Measurements from ENCODE around the gene RPL6.
"Not testable (repeated sequence)": the region's sequence is repeated elsewhere in the genome, so short reads cannot be mapped to it uniquely, and the experiment has no call there.

The RPL6 gene

DNA sequence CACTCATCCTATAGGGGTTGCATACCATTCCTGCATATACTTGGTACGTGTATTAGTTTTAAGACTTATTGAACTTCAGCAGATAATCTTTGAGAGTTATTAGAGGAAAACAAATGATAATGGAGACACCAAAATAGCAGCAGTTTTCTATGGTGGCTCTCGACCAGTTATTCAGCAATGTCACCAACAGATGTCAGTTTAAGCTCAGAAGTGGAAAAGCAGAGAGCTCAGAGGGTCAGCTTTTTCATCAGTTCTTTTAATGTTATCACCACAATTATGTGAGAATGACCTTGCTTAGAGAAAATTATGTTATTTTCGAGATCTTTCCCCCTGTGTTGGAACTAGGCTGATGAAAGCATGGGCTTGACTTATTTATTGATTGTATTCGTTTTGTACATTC, 41.3 kb upstream of the RPL6 start:
- H3K9ac ChIP-seq, result no peak overlapping the region
- H3K27ac ChIP-seq, result no peak overlapping the region
- no peak overlapping the region for H3K4me3 ChIP-seq (ENCODE audit: low read depth, low read length)
- H3K4me1 ChIP-seq, result no peaks in the 10 kb centered on the region
- H3K27me3 ChIP-seq (ENCODE audit: control insufficient read depth, insufficient read depth, low read length), result no peaks in the 10 kb centered on the region
- no peaks in the 10 kb centered on the region for H3K9me3 ChIP-seq (ENCODE audit: control insufficient read depth, low read length)
- no peak overlapping the region for H2AFZ ChIP-seq
- H3K36me3 ChIP-seq (ENCODE audit: control insufficient read depth, insufficient read depth, low read length), result no peaks in the 10 kb centered on the region
- TF ChIP-seq, protein P1, sequence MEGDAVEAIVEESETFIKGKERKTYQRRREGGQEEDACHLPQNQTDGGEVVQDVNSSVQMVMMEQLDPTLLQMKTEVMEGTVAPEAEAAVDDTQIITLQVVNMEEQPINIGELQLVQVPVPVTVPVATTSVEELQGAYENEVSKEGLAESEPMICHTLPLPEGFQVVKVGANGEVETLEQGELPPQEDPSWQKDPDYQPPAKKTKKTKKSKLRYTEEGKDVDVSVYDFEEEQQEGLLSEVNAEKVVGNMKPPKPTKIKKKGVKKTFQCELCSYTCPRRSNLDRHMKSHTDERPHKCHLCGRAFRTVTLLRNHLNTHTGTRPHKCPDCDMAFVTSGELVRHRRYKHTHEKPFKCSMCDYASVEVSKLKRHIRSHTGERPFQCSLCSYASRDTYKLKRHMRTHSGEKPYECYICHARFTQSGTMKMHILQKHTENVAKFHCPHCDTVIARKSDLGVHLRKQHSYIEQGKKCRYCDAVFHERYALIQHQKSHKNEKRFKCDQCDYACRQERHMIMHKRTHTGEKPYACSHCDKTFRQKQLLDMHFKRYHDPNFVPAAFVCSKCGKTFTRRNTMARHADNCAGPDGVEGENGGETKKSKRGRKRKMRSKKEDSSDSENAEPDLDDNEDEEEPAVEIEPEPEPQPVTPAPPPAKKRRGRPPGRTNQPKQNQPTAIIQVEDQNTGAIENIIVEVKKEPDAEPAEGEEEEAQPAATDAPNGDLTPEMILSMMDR (IDR thresholded peaks at IDR 0.05), result no peak
- no peaks in the 10 kb centered on the region for H3K79me2 ChIP-seq
- no peak overlapping the region for H3K4me2 ChIP-seq (ENCODE audit: low read length)

DNA sequence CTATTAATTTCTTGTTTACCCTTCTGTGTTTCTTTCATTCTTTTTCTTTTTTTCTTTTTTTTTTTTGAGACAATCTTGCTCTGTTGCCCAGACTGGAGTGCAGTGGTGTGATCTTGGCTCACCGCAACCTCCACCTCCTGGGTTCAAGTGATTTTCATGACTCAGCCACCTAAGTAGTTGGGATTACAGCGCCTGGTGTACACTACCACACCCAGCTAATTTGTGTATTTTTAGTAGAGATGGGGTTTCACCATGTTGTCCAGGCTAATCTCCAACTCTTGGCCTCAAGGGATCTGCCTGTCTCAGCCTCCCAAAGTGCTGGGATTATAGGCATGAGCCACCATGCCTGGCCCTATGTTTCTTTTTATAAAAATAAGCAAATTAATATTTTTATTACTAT, 38.8 kb upstream of the RPL6 start:
- not testable (repeated sequence) for H2AFZ ChIP-seq; H3K4me2 ChIP-seq (ENCODE audit: low read length); H3K9me3 ChIP-seq (ENCODE audit: control insufficient read depth, low read length); H3K4me3 ChIP-seq (ENCODE audit: low read depth, low read length); H3K27ac ChIP-seq; H3K36me3 ChIP-seq (ENCODE audit: control insufficient read depth, insufficient read depth, low read length); H3K27me3 ChIP-seq (ENCODE audit: control insufficient read depth, insufficient read depth, low read length); H3K4me1 ChIP-seq; H3K9ac ChIP-seq; H3K79me2 ChIP-seq

DNA sequence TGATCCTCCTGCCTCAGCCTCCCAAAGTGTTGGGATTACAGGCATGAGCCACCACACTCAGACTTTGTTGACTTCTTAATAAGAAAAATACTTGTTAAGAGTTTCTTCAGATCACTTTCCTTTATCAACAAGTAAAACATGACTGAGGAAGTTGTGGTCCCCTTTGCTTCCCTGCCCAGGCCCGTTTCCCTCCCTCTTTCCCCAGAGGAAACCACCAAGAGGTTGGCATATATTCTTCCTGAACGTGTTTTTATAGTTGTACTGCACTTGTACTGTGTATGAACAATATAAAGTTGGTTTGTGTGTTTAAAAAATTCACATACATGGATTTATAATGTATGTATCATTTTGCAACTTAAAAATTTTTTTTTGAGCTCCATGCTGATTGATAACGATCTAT, 37.7 kb upstream of the RPL6 start:
- H3K36me3 ChIP-seq (ENCODE audit: control insufficient read depth, insufficient read depth, low read length), result no peaks in the 10 kb centered on the region
- no peak overlapping the region for H3K4me2 ChIP-seq (ENCODE audit: low read length)
- no peak overlapping the region for H2AFZ ChIP-seq
- no peak overlapping the region for H3K27ac ChIP-seq
- no peaks in the 10 kb centered on the region for H3K27me3 ChIP-seq (ENCODE audit: control insufficient read depth, insufficient read depth, low read length)
- no peaks in the 10 kb centered on the region for H3K4me1 ChIP-seq
- no peak overlapping the region for H3K4me3 ChIP-seq (ENCODE audit: low read depth, low read length)
- peaks cover 3% of the 10 kb centered on the region for H3K79me2 ChIP-seq
- no peak overlapping the region for H3K9ac ChIP-seq
- no peaks in the 10 kb centered on the region for H3K9me3 ChIP-seq (ENCODE audit: control insufficient read depth, low read length)
- TF ChIP-seq, protein P1 (IDR thresholded peaks at IDR 0.05), result no peak

DNA sequence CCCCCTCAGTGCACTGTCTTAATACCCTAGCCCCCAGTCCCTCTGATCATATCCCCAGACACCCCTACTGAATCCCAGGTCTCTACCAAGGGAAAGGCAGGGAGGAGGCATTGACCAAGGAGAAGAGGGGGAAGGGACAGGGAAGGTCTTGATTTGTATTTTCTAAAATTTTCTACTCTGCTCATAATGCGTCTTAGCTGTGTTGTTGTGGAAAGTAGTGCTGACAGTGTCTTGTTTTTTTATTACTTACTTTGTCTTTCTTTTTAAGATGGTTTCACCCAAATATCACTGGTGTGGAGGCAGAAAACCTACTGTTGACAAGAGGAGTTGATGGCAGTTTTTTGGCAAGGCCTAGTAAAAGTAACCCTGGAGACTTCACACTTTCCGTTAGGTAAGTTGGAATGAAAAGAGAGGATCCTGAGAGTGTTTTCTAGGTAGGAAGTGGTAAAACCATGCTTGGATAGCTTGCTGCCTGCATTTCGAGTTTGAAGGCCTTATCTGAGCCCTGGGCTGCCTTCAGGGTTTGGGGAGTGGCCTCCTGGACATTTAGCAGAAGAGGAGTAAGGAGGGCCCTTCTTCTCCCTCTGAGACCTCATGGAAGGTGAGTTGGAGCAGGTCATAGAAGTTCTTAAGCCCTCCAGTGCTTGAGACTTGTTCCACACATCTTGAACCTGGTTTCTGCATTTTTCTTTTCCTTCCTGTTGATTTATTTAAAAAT, 36.8 kb upstream of the RPL6 start:
- no peak overlapping the region for H3K27ac ChIP-seq
- no peaks in the 10 kb centered on the region for H3K4me1 ChIP-seq
- no peaks in the 10 kb centered on the region for H3K36me3 ChIP-seq (ENCODE audit: control insufficient read depth, insufficient read depth, low read length)
- H2AFZ ChIP-seq, result no peak overlapping the region
- no peak overlapping the region for H3K9ac ChIP-seq
- H3K4me2 ChIP-seq (ENCODE audit: low read length), result no peak overlapping the region
- peaks cover 4% of the 10 kb centered on the region for H3K79me2 ChIP-seq
- no peak overlapping the region for H3K4me3 ChIP-seq (ENCODE audit: low read depth, low read length)
- no peaks in the 10 kb centered on the region for H3K9me3 ChIP-seq (ENCODE audit: control insufficient read depth, low read length)
- no peaks in the 10 kb centered on the region for H3K27me3 ChIP-seq (ENCODE audit: control insufficient read depth, insufficient read depth, low read length)
- TF ChIP-seq, protein P1 (IDR thresholded peaks at IDR 0.05), result no peak

GRCh38 chr12:112443916-112444315, 34.5 kb upstream of the RPL6 start:
- H3K4me2 ChIP-seq (ENCODE audit: low read length), result no peak overlapping the region
- no peaks in the 10 kb centered on the region for H3K9me3 ChIP-seq (ENCODE audit: control insufficient read depth, low read length)
- H3K27ac ChIP-seq, result no peak overlapping the region

GRCh38 chr12:112440653-112441052, 31.2 kb upstream of the RPL6 start:
- H3K4me1 ChIP-seq; H3K4me2 ChIP-seq (ENCODE audit: low read length); H3K27me3 ChIP-seq (ENCODE audit: control insufficient read depth, insufficient read depth, low read length); H3K9me3 ChIP-seq (ENCODE audit: control insufficient read depth, low read length); H2AFZ ChIP-seq; H3K4me3 ChIP-seq (ENCODE audit: low read depth, low read length); H3K27ac ChIP-seq; H3K36me3 ChIP-seq (ENCODE audit: control insufficient read depth, insufficient read depth, low read length); H3K9ac ChIP-seq: not testable (repeated sequence)
- peaks cover 21% of the 10 kb centered on the region for H3K79me2 ChIP-seq

More at GRCh38 chr12:112443916-112444315, 34.5 kb upstream of the RPL6 start:
- no peaks in the 10 kb centered on the region for H3K4me1 ChIP-seq
- H3K27me3 ChIP-seq (ENCODE audit: control insufficient read depth, insufficient read depth, low read length), result no peaks in the 10 kb centered on the region
- TF ChIP-seq, protein P1 (IDR thresholded peaks at IDR 0.05), result no peak
- no peak overlapping the region for H3K4me3 ChIP-seq (ENCODE audit: low read depth, low read length)
- H2AFZ ChIP-seq, result no peak overlapping the region
- H3K36me3 ChIP-seq (ENCODE audit: control insufficient read depth, insufficient read depth, low read length), result no peaks in the 10 kb centered on the region
- H3K9ac ChIP-seq, result no peak overlapping the region
- H3K79me2 ChIP-seq, result peaks cover 6% of the 10 kb centered on the region
